ENCODE results near the gene SPRYD3. TPM values are rescaled to one million over a fixed set of nuclear protein-coding genes. Genes with fewer than 3 reads are reported as not detected.

Gene SPRYD3
- total RNA-seq, 1 donor from 2014 or later: 28.3 TPM

DNA sequence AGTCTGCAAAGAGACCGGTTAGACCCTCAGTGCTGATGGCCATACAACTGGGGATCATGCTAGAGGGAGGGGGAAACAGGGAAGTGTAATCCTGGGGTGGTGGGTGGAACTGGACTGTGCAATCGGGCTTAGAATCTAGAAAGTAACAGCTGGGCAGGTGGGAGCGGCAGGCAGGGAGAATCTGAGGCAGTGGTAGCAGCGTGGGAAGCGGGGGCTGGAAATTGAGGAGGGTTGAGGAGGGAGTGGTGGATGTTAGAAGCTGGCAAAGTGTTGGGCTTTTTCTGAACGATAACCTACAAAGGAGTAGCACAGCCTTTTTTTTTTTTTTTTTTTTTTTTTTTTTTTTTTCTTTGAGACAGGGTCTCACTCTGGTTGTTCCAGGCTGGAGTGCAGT is 15.2 kb upstream of the SPRYD3 start:
- TF ChIP-seq, protein P1, sequence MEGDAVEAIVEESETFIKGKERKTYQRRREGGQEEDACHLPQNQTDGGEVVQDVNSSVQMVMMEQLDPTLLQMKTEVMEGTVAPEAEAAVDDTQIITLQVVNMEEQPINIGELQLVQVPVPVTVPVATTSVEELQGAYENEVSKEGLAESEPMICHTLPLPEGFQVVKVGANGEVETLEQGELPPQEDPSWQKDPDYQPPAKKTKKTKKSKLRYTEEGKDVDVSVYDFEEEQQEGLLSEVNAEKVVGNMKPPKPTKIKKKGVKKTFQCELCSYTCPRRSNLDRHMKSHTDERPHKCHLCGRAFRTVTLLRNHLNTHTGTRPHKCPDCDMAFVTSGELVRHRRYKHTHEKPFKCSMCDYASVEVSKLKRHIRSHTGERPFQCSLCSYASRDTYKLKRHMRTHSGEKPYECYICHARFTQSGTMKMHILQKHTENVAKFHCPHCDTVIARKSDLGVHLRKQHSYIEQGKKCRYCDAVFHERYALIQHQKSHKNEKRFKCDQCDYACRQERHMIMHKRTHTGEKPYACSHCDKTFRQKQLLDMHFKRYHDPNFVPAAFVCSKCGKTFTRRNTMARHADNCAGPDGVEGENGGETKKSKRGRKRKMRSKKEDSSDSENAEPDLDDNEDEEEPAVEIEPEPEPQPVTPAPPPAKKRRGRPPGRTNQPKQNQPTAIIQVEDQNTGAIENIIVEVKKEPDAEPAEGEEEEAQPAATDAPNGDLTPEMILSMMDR (IDR thresholded peaks at IDR 0.05): no peak
- no peaks in the 10 kb centered on the region for H3K9me3 Mint-ChIP-seq (ENCODE audit: unreplicated experiment)
- no peak for DNase-seq (ENCODE audit: extremely low spot score, unreplicated experiment)
- no peak overlapping the region for H3K4me3 Mint-ChIP-seq (ENCODE audit: unreplicated experiment)
- peaks cover 1% of the 10 kb centered on the region for H3K36me3 Mint-ChIP-seq (ENCODE audit: unreplicated experiment)
- no peaks in the 10 kb centered on the region for H3K27me3 Mint-ChIP-seq (ENCODE audit: unreplicated experiment)
- H3K27ac Mint-ChIP-seq (ENCODE audit: unreplicated experiment): peak overlapping the region; percentile 5
- H3K4me1 Mint-ChIP-seq (ENCODE audit: unreplicated experiment): peaks cover 39% of the 10 kb centered on the region

DNA sequence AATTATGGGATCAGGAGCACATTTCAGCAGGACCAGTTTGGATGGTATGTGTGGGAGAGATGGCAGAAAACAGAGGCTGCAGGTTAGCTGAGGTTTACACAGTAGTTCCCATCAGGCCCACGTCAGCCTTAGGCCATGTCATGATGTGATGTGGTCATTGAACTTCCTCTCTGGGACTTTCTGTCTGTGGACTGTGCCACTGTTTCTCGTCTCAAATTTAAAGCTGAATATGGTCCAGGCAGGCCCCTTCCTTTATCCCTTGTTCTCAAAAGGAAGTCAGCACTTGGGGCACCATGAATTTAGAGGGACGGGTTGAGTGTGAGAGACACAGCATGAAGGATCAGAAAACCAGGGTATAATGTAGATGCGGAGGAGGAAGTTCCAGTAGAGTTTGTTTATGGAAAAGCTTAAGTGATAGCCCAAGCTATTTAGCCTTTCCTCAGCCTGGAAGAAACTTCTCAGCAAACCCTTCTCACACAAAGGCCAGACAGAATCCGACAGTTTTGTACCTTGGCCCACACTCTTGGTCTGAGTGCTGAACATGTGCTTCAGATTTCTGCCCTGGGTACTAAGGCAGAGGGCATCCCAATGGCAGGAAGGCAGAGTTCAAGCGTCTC is 14.7 kb upstream of the SPRYD3 start:
- DNase-seq (ENCODE audit: extremely low spot score, unreplicated experiment): no peak
- Mint-ChIP-seq H3K27ac (ENCODE audit: unreplicated experiment) (peak overlapping the region; percentile 5), H3K4me1 (ENCODE audit: unreplicated experiment) (peaks cover 34% of the 10 kb centered on the region), H3K36me3 (ENCODE audit: unreplicated experiment) (peaks cover 1% of the 10 kb centered on the region), H3K27me3 (ENCODE audit: unreplicated experiment) (no peaks in the 10 kb centered on the region), H3K9me3 (ENCODE audit: unreplicated experiment) (no peaks in the 10 kb centered on the region), H3K4me3 (ENCODE audit: unreplicated experiment) (no peak overlapping the region)
- TF ChIP-seq, protein P1 (IDR thresholded peaks at IDR 0.05): no peak

DNA sequence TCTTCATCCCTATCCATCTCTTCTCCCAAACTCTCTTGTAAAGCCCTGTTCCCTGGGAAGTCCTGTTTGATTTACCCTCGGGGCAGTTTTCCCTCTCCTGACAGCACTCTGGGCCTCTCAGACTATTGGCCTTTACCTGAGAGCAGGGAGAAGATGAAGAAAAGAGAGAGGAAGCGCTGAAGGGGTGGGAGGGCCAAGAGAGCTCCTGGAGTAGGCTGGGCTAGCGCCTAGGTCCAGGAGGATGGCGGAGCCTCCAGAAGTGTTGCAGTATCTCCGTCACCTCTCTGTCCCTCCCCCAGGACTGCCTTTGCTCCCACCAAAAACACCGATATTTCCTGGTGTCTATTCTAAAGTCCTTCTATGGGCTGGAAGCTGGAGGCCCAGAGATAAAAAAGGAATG is 12.6 kb upstream of the SPRYD3 start:
- H3K36me3 Mint-ChIP-seq (ENCODE audit: unreplicated experiment): peaks cover 1% of the 10 kb centered on the region
- peaks cover 16% of the 10 kb centered on the region for H3K4me1 Mint-ChIP-seq (ENCODE audit: unreplicated experiment)
- peaks cover 7% of the 10 kb centered on the region for H3K27me3 Mint-ChIP-seq (ENCODE audit: unreplicated experiment)
- TF ChIP-seq, protein P1 (IDR thresholded peaks at IDR 0.05): no peak
- DNase-seq (ENCODE audit: extremely low spot score, unreplicated experiment): no peak
- H3K27ac Mint-ChIP-seq (ENCODE audit: unreplicated experiment): no peak overlapping the region
- H3K4me3 Mint-ChIP-seq (ENCODE audit: unreplicated experiment): no peak overlapping the region
- no peaks in the 10 kb centered on the region for H3K9me3 Mint-ChIP-seq (ENCODE audit: unreplicated experiment)

DNA sequence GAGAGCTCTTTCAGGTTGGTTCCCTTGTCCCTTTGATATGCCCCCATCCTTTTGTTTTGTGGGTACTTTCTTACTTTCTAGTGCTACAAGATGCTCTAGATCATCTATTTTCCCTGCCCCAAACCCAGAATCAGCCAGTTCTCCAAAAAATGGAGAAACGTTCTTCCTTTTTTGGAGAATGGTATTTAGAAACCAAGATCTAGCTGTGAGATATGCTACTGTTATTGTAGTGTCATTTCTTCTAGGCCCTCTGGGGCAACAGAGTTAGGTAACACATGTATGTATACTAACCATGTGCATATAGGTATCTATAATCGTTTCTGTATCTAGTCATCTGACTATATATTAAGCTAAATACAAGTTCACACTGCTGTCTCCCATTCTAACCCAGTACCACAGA is 11.4 kb upstream of the SPRYD3 start:
- DNase-seq (ENCODE audit: extremely low spot score, unreplicated experiment): no peak
- TF ChIP-seq, protein P1 (IDR thresholded peaks at IDR 0.05): no peak
- Mint-ChIP-seq H3K9me3 (ENCODE audit: unreplicated experiment) (no peaks in the 10 kb centered on the region), H3K4me1 (ENCODE audit: unreplicated experiment) (peaks cover 11% of the 10 kb centered on the region), H3K4me3 (ENCODE audit: unreplicated experiment) (no peak overlapping the region), H3K36me3 (ENCODE audit: unreplicated experiment) (peaks cover 1% of the 10 kb centered on the region), H3K27ac (ENCODE audit: unreplicated experiment) (no peak overlapping the region), H3K27me3 (ENCODE audit: unreplicated experiment) (peaks cover 7% of the 10 kb centered on the region)

DNA sequence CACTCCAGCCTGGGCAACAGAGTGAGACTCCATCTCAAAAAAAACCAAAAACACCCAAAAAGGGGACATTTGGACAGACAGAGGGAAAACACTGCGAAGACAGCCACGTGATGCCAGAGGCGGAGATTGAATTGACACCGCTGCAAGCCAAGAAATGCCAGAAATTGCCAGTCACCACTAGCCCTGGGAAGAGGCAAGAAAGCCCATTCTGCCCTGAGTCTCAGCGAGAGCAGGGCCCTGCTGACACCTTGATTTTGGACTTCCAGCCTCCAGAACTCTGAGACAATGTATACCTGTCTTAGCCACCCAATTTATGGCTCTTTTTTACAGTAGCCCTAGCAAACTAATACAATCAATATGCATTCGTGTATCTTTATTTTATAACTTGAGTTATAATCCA is 10.9 kb upstream of the SPRYD3 start:
- Mint-ChIP-seq H3K27ac (ENCODE audit: unreplicated experiment) (no peak overlapping the region), H3K4me1 (ENCODE audit: unreplicated experiment) (peaks cover 15% of the 10 kb centered on the region), H3K9me3 (ENCODE audit: unreplicated experiment) (no peaks in the 10 kb centered on the region), H3K4me3 (ENCODE audit: unreplicated experiment) (no peak overlapping the region), H3K27me3 (ENCODE audit: unreplicated experiment) (peaks cover 7% of the 10 kb centered on the region), H3K36me3 (ENCODE audit: unreplicated experiment) (peaks cover 1% of the 10 kb centered on the region)
- TF ChIP-seq, protein P1 (IDR thresholded peaks at IDR 0.05): no peak
- no peak for DNase-seq (ENCODE audit: extremely low spot score, unreplicated experiment)

Measured in osteocyte (in vitro differentiated cells).